Liver (tissue), 3 donors: Measurements from ENCODE around the gene CALCR.

Experiments used
- CTCF ChIP-seq: fragments of 150-350 bp; IDR thresholded peaks from 2 replicates; pipeline ENCODE4 v1.5.1; 2017; ENCODE audit warnings: improper control_type of control experiment, low read depth, low read length; ENCODE audit not compliant: missing input control
- HNF4A ChIP-seq, 2 donors: conservative IDR thresholded peaks; 2 replicates each; pipeline ENCODE4 v1.6.1; 2016; ENCODE audit warnings: antibody characterized with exemption in 2 of 2, mild to moderate bottlenecking in 2 of 2
- JUND ChIP-seq, 2 donors: IDR thresholded peaks; 2 replicates each; pipeline ENCODE4 v1.6.1; 2016; ENCODE audit warnings: antibody characterized with exemption in 2 of 2
- RAD21 ChIP-seq, 2 donors: IDR thresholded peaks; 2 replicates each; pipeline ENCODE4 v1.6.1; 2016; ENCODE audit warnings: antibody characterized with exemption in 2 of 2, mild to moderate bottlenecking in 2 of 2
- TAF1 ChIP-seq: conservative IDR thresholded peaks from 2 replicates; pipeline ENCODE4 v1.6.1; 2016; ENCODE audit warnings: antibody characterized with exemption, mild to moderate bottlenecking
- YY1 ChIP-seq: IDR thresholded peaks from 2 replicates; pipeline ENCODE4 v1.6.1; 2016; ENCODE audit warnings: antibody characterized with exemption, mild to moderate bottlenecking
- ZBTB33 ChIP-seq: IDR thresholded peaks from 2 replicates; pipeline ENCODE4 v1.6.1; 2016; ENCODE audit warnings: antibody characterized with exemption
- TF ChIP-seq, protein P1 (sequence below): IDR thresholded peaks from 2 replicates; pipeline ENCODE4 v1.6.1; 2016; ENCODE audit warnings: antibody characterized with exemption, mild to moderate bottlenecking
- TF ChIP-seq, protein P2 (sequence below): IDR thresholded peaks from 2 replicates; pipeline ENCODE4 v1.6.1; 2016; ENCODE audit warnings: antibody characterized with exemption
- TF ChIP-seq, protein P3 (sequence below): IDR thresholded peaks from 2 replicates; pipeline ENCODE4 v1.6.1; 2016; ENCODE audit warnings: antibody characterized with exemption
- donor health status: healthy.
- donor health status: healthy.

DNA sequence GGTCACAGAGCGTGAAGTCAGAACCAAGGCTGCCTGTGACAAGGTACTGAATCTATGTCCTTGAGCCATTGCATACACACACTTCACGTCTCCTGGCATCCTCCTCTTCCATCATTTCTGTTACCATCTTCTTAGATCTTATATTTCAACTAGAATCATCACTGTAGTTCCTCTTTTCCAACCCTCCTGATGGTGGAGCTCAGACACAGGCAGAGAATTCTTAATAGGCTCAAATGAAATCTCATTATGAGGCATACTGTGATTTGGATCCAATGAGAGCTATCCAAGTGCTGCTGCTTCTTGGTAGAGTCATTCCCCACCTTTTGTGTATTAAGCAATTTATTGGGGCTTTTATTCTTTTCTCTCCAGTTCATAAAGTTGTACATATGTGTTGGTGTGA, 113.2 kb downstream of the CALCR start:
- TF ChIP-seq CTCF (peak; percentile 15), TAF1 (no peak), ZBTB33 (no peak), JUND (IDR thresholded peaks at IDR 0.05) (no peak), YY1 (no peak), RAD21 (IDR thresholded peaks at IDR 0.05) (peak; percentile 74 to 77), HNF4A (conservative IDR thresholded peaks at IDR 0.05) (no peak)
- TF ChIP-seq, protein P1, sequence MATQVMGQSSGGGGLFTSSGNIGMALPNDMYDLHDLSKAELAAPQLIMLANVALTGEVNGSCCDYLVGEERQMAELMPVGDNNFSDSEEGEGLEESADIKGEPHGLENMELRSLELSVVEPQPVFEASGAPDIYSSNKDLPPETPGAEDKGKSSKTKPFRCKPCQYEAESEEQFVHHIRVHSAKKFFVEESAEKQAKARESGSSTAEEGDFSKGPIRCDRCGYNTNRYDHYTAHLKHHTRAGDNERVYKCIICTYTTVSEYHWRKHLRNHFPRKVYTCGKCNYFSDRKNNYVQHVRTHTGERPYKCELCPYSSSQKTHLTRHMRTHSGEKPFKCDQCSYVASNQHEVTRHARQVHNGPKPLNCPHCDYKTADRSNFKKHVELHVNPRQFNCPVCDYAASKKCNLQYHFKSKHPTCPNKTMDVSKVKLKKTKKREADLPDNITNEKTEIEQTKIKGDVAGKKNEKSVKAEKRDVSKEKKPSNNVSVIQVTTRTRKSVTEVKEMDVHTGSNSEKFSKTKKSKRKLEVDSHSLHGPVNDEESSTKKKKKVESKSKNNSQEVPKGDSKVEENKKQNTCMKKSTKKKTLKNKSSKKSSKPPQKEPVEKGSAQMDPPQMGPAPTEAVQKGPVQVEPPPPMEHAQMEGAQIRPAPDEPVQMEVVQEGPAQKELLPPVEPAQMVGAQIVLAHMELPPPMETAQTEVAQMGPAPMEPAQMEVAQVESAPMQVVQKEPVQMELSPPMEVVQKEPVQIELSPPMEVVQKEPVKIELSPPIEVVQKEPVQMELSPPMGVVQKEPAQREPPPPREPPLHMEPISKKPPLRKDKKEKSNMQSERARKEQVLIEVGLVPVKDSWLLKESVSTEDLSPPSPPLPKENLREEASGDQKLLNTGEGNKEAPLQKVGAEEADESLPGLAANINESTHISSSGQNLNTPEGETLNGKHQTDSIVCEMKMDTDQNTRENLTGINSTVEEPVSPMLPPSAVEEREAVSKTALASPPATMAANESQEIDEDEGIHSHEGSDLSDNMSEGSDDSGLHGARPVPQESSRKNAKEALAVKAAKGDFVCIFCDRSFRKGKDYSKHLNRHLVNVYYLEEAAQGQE = no peak
- TF ChIP-seq, protein P2, sequence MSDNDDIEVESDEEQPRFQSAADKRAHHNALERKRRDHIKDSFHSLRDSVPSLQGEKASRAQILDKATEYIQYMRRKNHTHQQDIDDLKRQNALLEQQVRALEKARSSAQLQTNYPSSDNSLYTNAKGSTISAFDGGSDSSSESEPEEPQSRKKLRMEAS = no peak
- TF ChIP-seq, protein P3, sequence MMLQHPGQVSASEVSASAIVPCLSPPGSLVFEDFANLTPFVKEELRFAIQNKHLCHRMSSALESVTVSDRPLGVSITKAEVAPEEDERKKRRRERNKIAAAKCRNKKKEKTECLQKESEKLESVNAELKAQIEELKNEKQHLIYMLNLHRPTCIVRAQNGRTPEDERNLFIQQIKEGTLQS = no peak
